Measurements from ENCODE around the gene BEAN1. TPM values are rescaled to one million over a fixed set of nuclear protein-coding genes. Genes with fewer than 3 reads are reported as not detected.

Gene BEAN1
- total RNA-seq, 1 donor from 2014 or later, result 0.87 TPM

DNA sequence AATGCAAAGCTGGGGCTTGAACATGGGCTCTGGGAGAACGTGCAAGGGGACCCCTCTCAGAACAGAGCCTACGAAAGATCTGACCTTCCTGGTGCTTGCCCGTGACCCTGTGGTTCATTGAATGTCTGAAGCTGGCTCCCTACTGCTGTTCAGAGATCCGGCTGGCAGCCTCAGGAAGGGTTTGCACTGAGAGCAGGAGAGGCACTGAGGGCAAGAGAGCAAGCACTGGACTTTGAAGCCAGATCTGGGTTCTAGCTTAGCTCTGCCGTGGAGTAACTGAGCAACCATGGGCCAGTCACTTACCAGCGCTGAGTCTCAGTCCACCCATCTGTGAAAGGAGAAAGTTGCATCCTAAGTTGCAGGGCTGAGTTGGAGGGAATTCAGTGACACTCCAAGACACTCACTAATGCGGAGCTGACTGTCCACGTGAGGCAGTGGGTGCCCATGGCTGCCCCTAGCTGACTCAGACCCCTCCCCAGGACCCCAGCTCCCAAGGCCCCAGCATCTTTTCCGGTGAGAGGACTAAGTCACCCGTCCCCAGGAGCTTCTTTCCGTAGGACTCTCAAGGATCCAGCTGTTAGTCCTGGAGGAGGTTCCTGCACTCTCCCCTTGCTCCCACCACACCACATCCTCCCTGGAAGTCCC, 41.3 kb downstream of the BEAN1 start:
- Histone ChIP-seq H3K4me3 (no peak overlapping the region), H3K9me3 (no peaks in the 10 kb centered on the region), H3K27me3 (no peaks in the 10 kb centered on the region), H3K4me1 (no peaks in the 10 kb centered on the region), H3K36me3 (no peaks in the 10 kb centered on the region), H3K27ac (no peak overlapping the region)
- TF ChIP-seq, protein P1, sequence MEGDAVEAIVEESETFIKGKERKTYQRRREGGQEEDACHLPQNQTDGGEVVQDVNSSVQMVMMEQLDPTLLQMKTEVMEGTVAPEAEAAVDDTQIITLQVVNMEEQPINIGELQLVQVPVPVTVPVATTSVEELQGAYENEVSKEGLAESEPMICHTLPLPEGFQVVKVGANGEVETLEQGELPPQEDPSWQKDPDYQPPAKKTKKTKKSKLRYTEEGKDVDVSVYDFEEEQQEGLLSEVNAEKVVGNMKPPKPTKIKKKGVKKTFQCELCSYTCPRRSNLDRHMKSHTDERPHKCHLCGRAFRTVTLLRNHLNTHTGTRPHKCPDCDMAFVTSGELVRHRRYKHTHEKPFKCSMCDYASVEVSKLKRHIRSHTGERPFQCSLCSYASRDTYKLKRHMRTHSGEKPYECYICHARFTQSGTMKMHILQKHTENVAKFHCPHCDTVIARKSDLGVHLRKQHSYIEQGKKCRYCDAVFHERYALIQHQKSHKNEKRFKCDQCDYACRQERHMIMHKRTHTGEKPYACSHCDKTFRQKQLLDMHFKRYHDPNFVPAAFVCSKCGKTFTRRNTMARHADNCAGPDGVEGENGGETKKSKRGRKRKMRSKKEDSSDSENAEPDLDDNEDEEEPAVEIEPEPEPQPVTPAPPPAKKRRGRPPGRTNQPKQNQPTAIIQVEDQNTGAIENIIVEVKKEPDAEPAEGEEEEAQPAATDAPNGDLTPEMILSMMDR (IDR thresholded peaks at IDR 0.05), result no peak
- no peak for ATAC-seq
- intact Hi-C loops (cut with DNase I), result no loop called here
- peak; percentile 36 for DNase-seq

DNA sequence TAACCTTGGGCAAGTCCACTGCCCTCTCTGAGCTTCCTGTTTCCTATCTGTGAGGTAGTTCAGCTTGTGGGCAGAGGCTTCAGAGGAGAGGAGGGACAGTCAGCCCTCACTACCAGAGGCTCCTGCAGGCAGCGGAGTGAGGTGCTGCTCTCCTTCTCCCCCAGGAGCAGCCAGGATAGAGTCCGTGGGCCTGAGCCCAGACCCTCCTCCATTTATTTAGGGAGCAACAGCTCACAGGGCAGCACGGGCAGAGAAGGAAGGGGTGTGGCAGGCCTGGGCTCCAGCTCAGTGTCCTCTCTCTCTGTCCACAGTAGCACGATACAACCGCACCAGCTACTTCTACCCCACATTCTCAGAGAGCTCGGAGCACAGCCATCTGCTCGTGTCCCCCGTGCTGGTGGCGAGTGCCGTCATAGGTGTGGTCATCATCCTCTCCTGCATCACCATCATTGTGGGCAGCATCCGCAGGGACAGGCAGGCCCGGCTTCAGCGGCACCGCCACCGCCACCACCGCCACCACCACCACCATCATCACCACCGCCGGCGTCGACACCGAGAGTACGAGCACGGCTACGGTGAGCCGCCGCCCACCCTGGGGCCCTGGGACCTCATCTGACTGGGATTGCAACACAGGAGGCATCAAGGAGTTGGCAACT, 42.3 kb downstream of the BEAN1 start:
- Histone ChIP-seq H3K27me3 (no peaks in the 10 kb centered on the region), H3K4me3 (no peak overlapping the region), H3K27ac (no peak overlapping the region), H3K4me1 (no peaks in the 10 kb centered on the region), H3K9me3 (no peaks in the 10 kb centered on the region), H3K36me3 (no peaks in the 10 kb centered on the region)
- intact Hi-C loops (cut with DNase I), result no loop called here
- peak; percentile 36 for DNase-seq
- TF ChIP-seq, protein P1 (IDR thresholded peaks at IDR 0.05), result no peak
- no peak for ATAC-seq

DNA sequence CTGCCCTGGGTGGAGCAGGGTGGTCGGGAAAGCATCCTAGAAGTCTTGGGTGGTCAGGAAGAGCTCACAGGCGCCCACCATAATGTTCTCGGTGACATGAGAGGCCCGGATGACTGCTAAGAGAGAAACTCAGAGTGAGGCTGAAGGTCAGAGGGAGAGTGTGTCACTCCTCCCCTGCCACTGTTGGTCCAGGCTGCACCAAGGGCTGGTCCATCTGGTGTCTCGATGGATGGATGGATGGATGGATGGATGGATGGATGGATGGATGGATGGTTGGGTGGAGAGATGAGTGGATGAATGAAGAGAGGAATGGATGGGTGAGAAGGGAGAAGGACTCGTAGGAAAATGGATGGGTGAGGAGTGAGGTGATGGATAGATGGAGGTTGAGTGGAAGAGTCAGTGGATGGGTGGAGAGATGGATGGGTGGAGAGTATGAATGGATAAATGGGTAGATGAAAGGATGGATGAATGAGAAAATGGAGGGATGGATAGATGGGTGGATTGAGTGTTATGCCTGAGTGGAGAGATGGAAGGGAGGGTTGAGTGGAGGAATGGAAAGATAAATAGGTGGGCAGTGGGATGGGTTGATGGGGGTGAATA, 43.0 kb downstream of the BEAN1 start:
- intact Hi-C loops (cut with DNase I), result no loop called here
- no peak overlapping the region for H3K4me3 ChIP-seq
- no peaks in the 10 kb centered on the region for H3K27me3 ChIP-seq
- H3K9me3 ChIP-seq, result no peaks in the 10 kb centered on the region
- peaks cover 5% of the 10 kb centered on the region for H3K4me1 ChIP-seq
- TF ChIP-seq, protein P1 (IDR thresholded peaks at IDR 0.05), result no peak
- ATAC-seq (no peak), DNase-seq (no peak)
- H3K36me3 ChIP-seq, result no peaks in the 10 kb centered on the region
- H3K27ac ChIP-seq, result no peak overlapping the region

DNA sequence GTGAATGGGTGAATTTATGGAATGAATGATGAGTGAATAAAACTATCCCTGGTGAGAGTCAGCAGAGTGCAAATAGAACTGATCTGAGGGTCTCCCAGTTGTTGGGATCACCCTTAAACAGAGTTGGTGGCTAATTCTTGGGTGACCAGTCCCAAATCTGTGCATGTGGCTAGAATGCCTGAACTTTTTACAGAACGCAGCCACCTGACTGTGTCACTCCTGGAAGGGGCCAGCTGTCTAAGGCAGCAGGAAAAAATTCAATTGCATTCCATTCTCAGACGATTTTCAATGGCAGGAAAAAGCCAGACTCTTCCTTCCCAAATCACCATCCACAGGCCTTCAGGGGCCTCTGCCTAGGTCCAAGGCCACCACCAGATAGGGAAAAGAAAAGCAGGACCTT, 43.5 kb downstream of the BEAN1 start:
- no peak overlapping the region for H3K27ac ChIP-seq
- H3K27me3 ChIP-seq, result no peaks in the 10 kb centered on the region
- H3K36me3 ChIP-seq, result no peaks in the 10 kb centered on the region
- ATAC-seq (no peak), DNase-seq (no peak)
- no peak overlapping the region for H3K4me3 ChIP-seq
- intact Hi-C loops (cut with DNase I), result no loop called here
- H3K9me3 ChIP-seq, result no peaks in the 10 kb centered on the region
- peaks cover 9% of the 10 kb centered on the region for H3K4me1 ChIP-seq
- TF ChIP-seq, protein P1 (IDR thresholded peaks at IDR 0.05), result no peak

DNA sequence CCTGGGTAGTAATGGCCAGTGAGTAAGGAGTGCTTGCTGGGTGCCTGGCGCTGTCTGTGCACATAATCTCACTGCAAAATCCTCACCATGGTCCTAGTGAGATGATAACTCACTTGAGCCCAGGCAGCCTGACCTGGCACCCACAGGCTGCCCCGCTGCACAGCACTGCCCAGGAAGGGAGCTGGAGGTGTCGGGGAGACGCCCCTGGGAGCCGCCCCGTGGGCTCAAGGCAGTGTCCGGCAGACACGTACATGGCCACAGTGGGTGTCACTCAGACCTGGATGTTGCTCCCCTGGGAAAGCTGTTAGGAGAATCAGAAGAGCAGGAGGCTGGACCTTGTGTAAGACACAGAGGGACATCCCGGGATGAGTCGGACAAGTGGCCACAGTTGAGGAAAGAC, 44.2 kb downstream of the BEAN1 start:
- ATAC-seq, result no peak
- Histone ChIP-seq H3K4me1 (peaks cover 9% of the 10 kb centered on the region), H3K36me3 (no peaks in the 10 kb centered on the region), H3K27me3 (no peaks in the 10 kb centered on the region), H3K27ac (no peak overlapping the region), H3K9me3 (no peaks in the 10 kb centered on the region), H3K4me3 (no peak overlapping the region)
- TF ChIP-seq, protein P1 (IDR thresholded peaks at IDR 0.05), result no peak
- DNase-seq, result no peak
- intact Hi-C loops (cut with DNase I), result no loop called here
